ENCODE data around the gene NAA16.

- TF ChIP-seq CTCF (conservative IDR thresholded peaks at IDR 0.05; ENCODE audit: low read length), result no peak
- TF ChIP-seq EZH2phosphoT487 (IDR thresholded peaks at IDR 0.05; ENCODE audit: borderline replicate concordance), result no peak
Observed at GRCh38 chr13:41326661-41327060, 15.6 kb downstream of the NAA16 start.

All from Loucy (cell line).